Activated T-helper 2 cell treated with anti-CD3 and anti-CD28 coated beads, Interferon-gamma antibody, Interleukin-2, Interleukin-4, amounts not matched to agents 10 μg/mL and 5 μg/mL and 100 μg/mL, durations not matched to agents 14 hours and 24 hours and 36 hours (primary cell): Measurements from ENCODE around the gene MYH13. TPM values are rescaled to one million over a fixed set of nuclear protein-coding genes. Genes with fewer than 3 reads are reported as not detected.

ENCODE experiments used
- DNase-seq: peaks from one replicate; pipeline ENCODE4 v3.0.0; 2021; ENCODE audit warnings: low spot score
- H3K27ac Mint-ChIP-seq: one replicate; pipeline ENCODE4 v1.8.0; 2021; ENCODE audit warnings: mixed read lengths
- H3K27me3 Mint-ChIP-seq: one replicate; pipeline ENCODE4 v1.8.0; 2021; ENCODE audit warnings: low read depth, mixed read lengths
- H3K36me3 Mint-ChIP-seq: one replicate; pipeline ENCODE4 v1.8.0; 2021; ENCODE audit warnings: low read depth, mixed read lengths
- H3K4me1 Mint-ChIP-seq: one replicate; pipeline ENCODE4 v1.8.0; 2021; ENCODE audit warnings: low read depth, mixed read lengths
- H3K4me3 Mint-ChIP-seq: one replicate; pipeline ENCODE4 v1.8.0; 2021; ENCODE audit warnings: low read depth, mild to moderate bottlenecking, moderate library complexity, mixed read lengths
- H3K9me3 Mint-ChIP-seq: one replicate; pipeline ENCODE4 v1.8.0; 2021; ENCODE audit warnings: mixed read lengths
- intact Hi-C: fragments of 100-400 bp; cut with micrococcal nuclease; formaldehyde crosslinking; loops from one replicate; pipeline ENCODE4 v1.15.1; 2023
- total RNA-seq: library from RNA; stranded (reverse); gene quantifications from 2 replicates; pipeline ENCODE4 v1.2.3, GENCODE V29; 2022

The MYH13 gene
- total RNA-seq, result not detected in 2 replicates

DNA sequence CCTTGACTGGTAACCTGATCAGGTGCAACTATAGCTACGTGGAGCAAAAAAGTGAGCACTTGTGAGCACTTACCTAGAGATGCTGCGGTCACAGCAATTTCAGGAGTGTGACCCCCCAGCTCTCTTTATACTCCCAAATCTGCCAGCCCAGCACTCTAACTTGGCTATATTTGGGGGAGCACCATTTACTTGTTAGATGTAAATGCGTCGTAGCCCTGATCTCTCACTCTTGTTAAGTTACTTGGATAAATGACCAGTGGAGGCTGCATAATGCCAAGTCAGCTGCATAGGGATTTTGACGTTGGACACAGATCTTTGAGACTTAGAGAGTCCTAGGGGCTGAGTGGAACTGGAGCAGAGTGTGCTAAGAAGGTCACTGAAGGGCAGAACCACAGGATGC, at the start of gene MYH13:
Gene MYH13, minus strand, starts transcription at position 101 of the 400 bp plus-strand sequence. CDS start 8,476 bp downstream, outside the sequence.
- Mint-ChIP-seq H3K36me3 (no peaks in the 10 kb centered on the region), H3K27ac (no peak within 1 kb of the TSS), H3K9me3 (no peaks in the 10 kb centered on the region), H3K27me3 (no peaks in the 10 kb centered on the region), H3K4me3 (no peak within 1 kb of the TSS), H3K4me1 (no peaks in the 10 kb centered on the region)
- no peak for DNase-seq
- intact Hi-C loops, result no loop called here

DNA sequence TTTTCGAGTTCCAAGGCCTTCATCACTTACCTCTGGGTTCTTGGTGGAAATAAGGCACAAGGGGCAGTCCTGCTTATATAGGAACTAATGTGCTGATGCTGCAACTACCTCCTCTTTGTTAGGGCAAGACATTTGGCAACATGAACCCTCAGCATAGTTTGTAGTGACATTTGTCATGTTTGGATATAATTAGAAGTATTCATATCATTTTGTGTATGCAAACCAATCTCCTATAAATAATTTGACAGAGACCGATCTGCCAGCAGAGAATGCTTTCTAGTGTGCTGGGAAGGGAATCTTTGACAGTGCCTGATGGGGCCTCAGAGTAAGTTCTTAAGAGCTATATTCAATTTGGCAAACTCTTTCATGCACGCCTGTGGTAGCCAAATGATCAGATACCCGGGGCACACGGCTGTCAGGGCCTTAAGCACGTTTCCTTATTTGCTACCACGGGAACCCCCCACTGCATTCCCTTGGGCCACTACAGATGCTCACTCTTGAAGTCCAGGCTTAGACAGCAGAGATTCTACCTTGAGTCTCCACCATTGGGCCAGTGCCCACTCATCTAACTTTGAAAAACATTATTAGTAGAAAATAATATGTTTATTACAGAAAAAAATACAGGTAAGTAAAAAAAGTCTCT, 49.2 kb upstream of the MYH13 start, which contains the start of gene MYH8:
Gene MYH8, minus strand, starts transcription at position 51 of the 643 bp plus-strand sequence. CDS start 1,723 bp downstream, outside the sequence.
- intact Hi-C loops, result no loop called here
- Mint-ChIP-seq H3K27me3 (peaks cover 1% of the 10 kb centered on the region), H3K4me1 (no peaks in the 10 kb centered on the region), H3K9me3 (no peaks in the 10 kb centered on the region), H3K36me3 (no peaks in the 10 kb centered on the region), H3K27ac (no peak within 1 kb of the TSS), H3K4me3 (no peak within 1 kb of the TSS)
- no peak for DNase-seq

- intact Hi-C loops, result no loop called here
- Mint-ChIP-seq H3K4me1 (no peaks in the 10 kb centered on the region), H3K27me3 (peaks cover 1% of the 10 kb centered on the region), H3K36me3 (no peaks in the 10 kb centered on the region), H3K27ac (no peak overlapping the region), H3K9me3 (no peaks in the 10 kb centered on the region), H3K4me3 (no peak overlapping the region)
- DNase-seq, result no peak
Observed at GRCh38 chr17:10421211-10421610, 48.4 kb upstream of the MYH13 start.

- no peak overlapping the region for H3K4me3 Mint-ChIP-seq
- H3K27me3 Mint-ChIP-seq, result peaks cover 1% of the 10 kb centered on the region
- no peak overlapping the region for H3K27ac Mint-ChIP-seq
- no peak for DNase-seq
- no peaks in the 10 kb centered on the region for H3K4me1 Mint-ChIP-seq
- no peaks in the 10 kb centered on the region for H3K36me3 Mint-ChIP-seq
- no peaks in the 10 kb centered on the region for H3K9me3 Mint-ChIP-seq
- intact Hi-C loops, result no loop called here
Observed at GRCh38 chr17:10420811-10421210, 48.0 kb upstream of the MYH13 start.

DNA sequence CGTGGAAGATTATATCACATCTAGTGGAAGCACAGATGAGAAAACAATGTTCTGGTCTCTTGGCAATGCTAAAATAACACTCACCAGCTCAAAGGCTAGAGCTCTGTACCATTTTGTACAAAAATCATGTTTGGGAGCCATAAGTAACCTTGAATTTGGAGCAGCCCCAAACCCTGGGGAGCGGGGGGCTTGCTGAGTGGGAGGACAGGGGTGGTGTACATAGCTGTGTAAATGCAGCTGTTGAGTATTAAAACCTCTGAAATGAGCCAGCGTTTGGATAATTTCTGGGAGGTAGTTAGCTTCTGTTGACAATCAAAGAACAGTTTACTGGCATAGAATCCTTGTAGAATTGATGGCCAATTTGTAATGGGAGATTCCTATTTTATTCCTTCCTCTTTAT, 44.6 kb upstream of the MYH13 start:
- no peak for DNase-seq
- no peaks in the 10 kb centered on the region for H3K27me3 Mint-ChIP-seq

GRCh38 chr17:10415161-10415560, 42.4 kb upstream of the MYH13 start:
- intact Hi-C loops, result no loop called here
- H3K4me1 Mint-ChIP-seq, result no peaks in the 10 kb centered on the region
- no peak overlapping the region for H3K4me3 Mint-ChIP-seq
- no peak for DNase-seq
- H3K27me3 Mint-ChIP-seq, result no peaks in the 10 kb centered on the region
- H3K36me3 Mint-ChIP-seq, result no peaks in the 10 kb centered on the region
- no peak overlapping the region for H3K27ac Mint-ChIP-seq
- no peaks in the 10 kb centered on the region for H3K9me3 Mint-ChIP-seq

More for the DNA sequence above, 44.6 kb upstream of the MYH13 start:
- Mint-ChIP-seq H3K4me1 (no peaks in the 10 kb centered on the region), H3K36me3 (no peaks in the 10 kb centered on the region), H3K9me3 (no peaks in the 10 kb centered on the region), H3K27ac (no peak overlapping the region), H3K4me3 (no peak overlapping the region)
- intact Hi-C loops, result no loop called here

GRCh38 chr17:10403589-10403988, 30.8 kb upstream of the MYH13 start:
- Mint-ChIP-seq H3K4me3 (no peak overlapping the region), H3K27me3 (no peaks in the 10 kb centered on the region), H3K27ac (no peak overlapping the region), H3K36me3 (no peaks in the 10 kb centered on the region), H3K4me1 (peaks cover 2% of the 10 kb centered on the region), H3K9me3 (no peaks in the 10 kb centered on the region)
- no peak for DNase-seq
- intact Hi-C loops, result no loop called here

GRCh38 chr17:10398352-10398751, 25.5 kb upstream of the MYH13 start:
- H3K4me1 Mint-ChIP-seq, result peaks cover 7% of the 10 kb centered on the region
- no peak for DNase-seq
- intact Hi-C loops, result no loop called here
- H3K27ac Mint-ChIP-seq, result no peak overlapping the region
- H3K4me3 Mint-ChIP-seq, result no peak overlapping the region
- no peaks in the 10 kb centered on the region for H3K9me3 Mint-ChIP-seq
- no peaks in the 10 kb centered on the region for H3K36me3 Mint-ChIP-seq
- no peaks in the 10 kb centered on the region for H3K27me3 Mint-ChIP-seq

DNA sequence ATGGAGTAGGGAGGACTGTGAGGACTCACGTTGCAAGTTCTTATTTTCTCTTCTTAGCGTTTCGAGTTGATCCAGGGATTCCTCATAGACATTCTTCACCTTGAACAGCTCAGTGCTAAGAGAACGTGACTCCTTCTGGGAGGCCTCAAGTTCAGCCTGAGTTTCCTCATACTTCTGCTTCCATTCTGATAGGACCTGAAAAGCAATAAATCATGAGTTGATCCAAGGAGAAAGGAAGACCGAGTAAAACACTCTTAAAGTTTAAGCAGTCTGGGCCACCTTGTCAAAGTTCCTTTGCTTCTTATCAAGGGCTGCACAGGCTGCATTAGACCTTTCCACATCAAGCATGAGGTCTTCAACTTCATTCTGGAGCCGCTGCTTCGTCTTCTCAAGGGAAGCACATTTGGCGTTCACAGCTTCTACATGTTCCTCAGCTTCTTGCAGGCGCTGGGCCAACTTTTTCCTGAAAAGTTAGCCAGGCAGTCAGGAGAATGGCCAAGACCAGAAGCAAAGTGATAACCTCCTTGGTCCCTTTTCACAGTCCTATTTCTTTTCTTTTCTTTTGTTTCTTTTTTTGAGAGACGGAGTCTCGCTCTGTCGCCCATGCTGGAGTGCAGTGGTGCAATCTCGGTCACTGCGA, 23.8 kb upstream of the MYH13 start:
- no peaks in the 10 kb centered on the region for H3K36me3 Mint-ChIP-seq
- H3K4me3 Mint-ChIP-seq, result no peak overlapping the region
- intact Hi-C loops, result no loop called here
- DNase-seq, result no peak
- H3K9me3 Mint-ChIP-seq, result no peaks in the 10 kb centered on the region
- H3K27ac Mint-ChIP-seq, result no peak overlapping the region
- no peaks in the 10 kb centered on the region for H3K27me3 Mint-ChIP-seq
- H3K4me1 Mint-ChIP-seq, result peaks cover 7% of the 10 kb centered on the region

DNA sequence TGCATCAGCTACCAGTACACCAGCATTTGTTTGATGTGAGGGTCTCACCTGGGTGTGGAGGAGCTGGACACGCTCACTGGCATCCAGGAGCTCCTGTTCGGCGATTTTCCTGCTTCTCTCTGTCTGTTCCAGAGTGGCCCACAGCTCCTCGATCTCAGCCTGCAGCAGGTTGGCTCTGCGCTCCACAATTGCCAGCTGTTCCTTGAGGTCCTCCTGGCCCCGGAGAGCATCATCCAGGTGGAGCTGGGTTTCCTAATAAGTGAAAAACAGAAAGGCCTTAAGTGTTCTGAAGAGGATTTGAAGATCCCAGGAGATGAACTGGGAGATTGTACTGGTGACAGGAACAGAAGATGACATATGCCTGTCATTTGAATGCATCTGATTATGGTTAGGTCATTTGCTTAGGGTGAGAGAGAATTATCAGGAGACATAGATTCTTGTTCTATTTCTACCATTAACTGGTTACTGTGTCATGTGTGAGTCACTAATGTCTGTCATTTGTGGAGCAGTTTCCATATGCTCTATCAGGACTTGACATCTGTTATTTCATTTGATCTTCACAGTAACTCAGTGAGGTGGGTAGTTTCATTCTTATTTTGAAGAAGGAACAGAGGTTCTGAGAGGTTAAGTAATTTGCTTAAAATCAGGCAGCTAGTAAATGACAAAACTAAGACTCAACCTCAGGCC, 21.5 kb upstream of the MYH13 start:
- Mint-ChIP-seq H3K36me3 (no peaks in the 10 kb centered on the region), H3K27ac (no peak overlapping the region), H3K27me3 (no peaks in the 10 kb centered on the region), H3K4me3 (no peak overlapping the region), H3K9me3 (no peaks in the 10 kb centered on the region), H3K4me1 (peaks cover 5% of the 10 kb centered on the region)
- intact Hi-C loops, result no loop called here
- no peak for DNase-seq

- Mint-ChIP-seq H3K27ac (no peak overlapping the region), H3K4me1 (peaks cover 5% of the 10 kb centered on the region), H3K9me3 (no peaks in the 10 kb centered on the region), H3K4me3 (no peak overlapping the region), H3K36me3 (no peaks in the 10 kb centered on the region), H3K27me3 (peaks cover 2% of the 10 kb centered on the region)
- intact Hi-C loops, result no loop called here
- DNase-seq, result no peak
Observed at GRCh38 chr17:10392880-10393279, 20.1 kb upstream of the MYH13 start.

DNA sequence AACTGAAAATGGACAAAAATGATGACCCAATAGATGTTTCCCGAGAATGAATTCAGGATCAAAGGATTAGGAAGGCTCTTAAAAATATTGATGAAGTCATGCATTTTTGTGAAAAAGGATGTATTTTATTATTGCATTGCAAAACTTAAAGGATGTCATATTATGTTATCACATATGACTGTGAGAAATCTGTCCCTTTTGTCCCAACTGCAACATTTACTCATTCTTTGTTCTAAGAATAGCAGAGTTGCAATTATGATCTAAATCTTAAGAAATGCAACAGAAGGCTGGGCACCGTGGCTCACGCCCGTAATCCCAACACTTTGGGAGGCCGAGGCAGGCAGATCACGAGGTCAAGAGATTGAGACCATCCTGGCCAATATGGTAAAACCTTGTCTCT, 13.1 kb upstream of the MYH13 start:
- Mint-ChIP-seq H3K9me3 (no peaks in the 10 kb centered on the region), H3K27ac (no peak overlapping the region), H3K4me3 (no peak overlapping the region), H3K4me1 (no peaks in the 10 kb centered on the region), H3K36me3 (no peaks in the 10 kb centered on the region), H3K27me3 (peaks cover 2% of the 10 kb centered on the region)
- DNase-seq, result no peak
- intact Hi-C loops, result no loop called here

- Mint-ChIP-seq H3K9me3 (no peaks in the 10 kb centered on the region), H3K4me3 (no peak overlapping the region), H3K27ac (no peak overlapping the region), H3K36me3 (no peaks in the 10 kb centered on the region), H3K27me3 (peaks cover under 1% of the 10 kb centered on the region), H3K4me1 (no peaks in the 10 kb centered on the region)
- intact Hi-C loops, result no loop called here
- no peak for DNase-seq
Observed at GRCh38 chr17:10384175-10384574, 11.4 kb upstream of the MYH13 start.
